ENCODE results near the gene DPEP1. TPM values are rescaled to one million over a fixed set of nuclear protein-coding genes. Genes with fewer than 3 reads are reported as not detected.

Gene DPEP1
- total RNA-seq, 1 experiment from 2014 or later, result 10.7 TPM

- no peaks in the 10 kb centered on the region for H3K27me3 ChIP-seq (replicated peaks)
- no peak overlapping the region for H3K4me3 ChIP-seq
- no peaks in the 10 kb centered on the region for H3K36me3 ChIP-seq
- peaks cover 12% of the 10 kb centered on the region for H3K4me1 ChIP-seq (replicated peaks)
- H3K9me3 ChIP-seq (replicated peaks), result no peaks in the 10 kb centered on the region
- H3K27ac ChIP-seq, result no peak overlapping the region
- DNase-seq (ENCODE audit: low read depth in 1 of 2, low spot score in 2 of 2), result no peak
These were observed 851 bp upstream of the DPEP1 start for GRCh38 chr16:89612415-89613166.

- Histone ChIP-seq H3K4me1 (replicated peaks) (peaks cover 8% of the 10 kb centered on the region), H3K27ac (no peak overlapping the region), H3K27me3 (replicated peaks) (no peaks in the 10 kb centered on the region), H3K36me3 (no peaks in the 10 kb centered on the region), H3K9me3 (replicated peaks) (no peaks in the 10 kb centered on the region), H3K4me3 (no peak overlapping the region)
- DNase-seq (ENCODE audit: low read depth in 1 of 2, low spot score in 2 of 2), result no peak
These were observed 565 bp downstream of the DPEP1 start for GRCh38 chr16:89613954-89614459.

- no peaks in the 10 kb centered on the region for H3K9me3 ChIP-seq (replicated peaks)
- peaks cover 4% of the 10 kb centered on the region for H3K4me1 ChIP-seq (replicated peaks)
- H3K4me3 ChIP-seq, result no peak overlapping the region
- no peaks in the 10 kb centered on the region for H3K36me3 ChIP-seq
- DNase-seq (ENCODE audit: low read depth in 1 of 2, low spot score in 2 of 2), result no peak
- no peaks in the 10 kb centered on the region for H3K27me3 ChIP-seq (replicated peaks)
- no peak overlapping the region for H3K27ac ChIP-seq
These were observed 1.7 kb downstream of the DPEP1 start for GRCh38 chr16:89615176-89615575.

GRCh38 chr16:89615596-89616090, 2.2 kb downstream of the DPEP1 start:
- no peak for DNase-seq (ENCODE audit: low read depth in 1 of 2, low spot score in 2 of 2)
- H3K4me3 ChIP-seq, result no peak overlapping the region
- H3K9me3 ChIP-seq (replicated peaks), result no peaks in the 10 kb centered on the region
- no peaks in the 10 kb centered on the region for H3K27me3 ChIP-seq (replicated peaks)
- H3K36me3 ChIP-seq, result no peaks in the 10 kb centered on the region
- H3K4me1 ChIP-seq (replicated peaks), result peaks cover 5% of the 10 kb centered on the region
- H3K27ac ChIP-seq, result no peak overlapping the region

GRCh38 chr16:89616623-89617022, 3.2 kb downstream of the DPEP1 start:
- Histone ChIP-seq H3K4me3 (no peak overlapping the region), H3K36me3 (no peaks in the 10 kb centered on the region), H3K9me3 (replicated peaks) (no peaks in the 10 kb centered on the region), H3K27me3 (replicated peaks) (no peaks in the 10 kb centered on the region), H3K4me1 (replicated peaks) (peaks cover 5% of the 10 kb centered on the region), H3K27ac (no peak overlapping the region)
- no peak for DNase-seq (ENCODE audit: low read depth in 1 of 2, low spot score in 2 of 2)

GRCh38 chr16:89617036-89617435, 3.6 kb downstream of the DPEP1 start:
- H3K9me3 ChIP-seq (replicated peaks), result no peaks in the 10 kb centered on the region
- DNase-seq (ENCODE audit: low read depth in 1 of 2, low spot score in 2 of 2), result no peak
- no peaks in the 10 kb centered on the region for H3K36me3 ChIP-seq
- no peaks in the 10 kb centered on the region for H3K27me3 ChIP-seq (replicated peaks)
- H3K4me1 ChIP-seq (replicated peaks), result peaks cover 5% of the 10 kb centered on the region
- H3K27ac ChIP-seq, result no peak overlapping the region
- H3K4me3 ChIP-seq, result no peak overlapping the region

- Histone ChIP-seq H3K4me1 (replicated peaks) (peaks cover 12% of the 10 kb centered on the region), H3K36me3 (no peaks in the 10 kb centered on the region), H3K4me3 (no peak overlapping the region), H3K9me3 (replicated peaks) (no peaks in the 10 kb centered on the region), H3K27ac (no peak overlapping the region), H3K27me3 (replicated peaks) (0 out of 2 replicates have a peak, but pooled peaks cover under 1% of the 10 kb centered on the region)
- no peak for DNase-seq (ENCODE audit: low read depth in 1 of 2, low spot score in 2 of 2)
These were observed 4.9 kb downstream of the DPEP1 start for GRCh38 chr16:89618109-89618998.

GRCh38 chr16:89619840-89620239, 6.4 kb downstream of the DPEP1 start:
- H3K9me3 ChIP-seq (replicated peaks), result no peaks in the 10 kb centered on the region
- H3K27me3 ChIP-seq (replicated peaks), result 0 out of 2 replicates have a peak, but pooled peaks cover 7% of the 10 kb centered on the region
- H3K36me3 ChIP-seq, result no peaks in the 10 kb centered on the region
- H3K27ac ChIP-seq, result no peak overlapping the region
- DNase-seq (ENCODE audit: low read depth in 1 of 2, low spot score in 2 of 2), result no peak
- no peak overlapping the region for H3K4me3 ChIP-seq
- H3K4me1 ChIP-seq (replicated peaks), result peaks cover 19% of the 10 kb centered on the region

- Histone ChIP-seq H3K36me3 (no peaks in the 10 kb centered on the region), H3K27me3 (replicated peaks) (0 out of 2 replicates have a peak, but pooled peaks cover 7% of the 10 kb centered on the region)
- DNase-seq (ENCODE audit: low read depth in 1 of 2, low spot score in 2 of 2), result no peak
These were observed 7.0 kb downstream of the DPEP1 start for GRCh38 chr16:89620406-89620841.

GRCh38 chr16:89621136-89621697, 7.8 kb downstream of the DPEP1 start:
- DNase-seq (ENCODE audit: low read depth in 1 of 2, low spot score in 2 of 2), result no peak
- Histone ChIP-seq H3K27me3 (replicated peaks) (0 out of 2 replicates have a peak, but pooled peaks cover 7% of the 10 kb centered on the region), H3K36me3 (no peaks in the 10 kb centered on the region), H3K9me3 (replicated peaks) (no peaks in the 10 kb centered on the region), H3K4me3 (no peak overlapping the region), H3K27ac (no peak overlapping the region), H3K4me1 (replicated peaks) (peaks cover 19% of the 10 kb centered on the region)

More at GRCh38 chr16:89620406-89620841, 7.0 kb downstream of the DPEP1 start:
- H3K4me1 ChIP-seq (replicated peaks), result peaks cover 19% of the 10 kb centered on the region
- H3K9me3 ChIP-seq (replicated peaks), result no peaks in the 10 kb centered on the region
- no peak overlapping the region for H3K27ac ChIP-seq
- H3K4me3 ChIP-seq, result no peak overlapping the region

- H3K27ac ChIP-seq, result no peak overlapping the region
- H3K36me3 ChIP-seq, result no peaks in the 10 kb centered on the region
- no peak for DNase-seq (ENCODE audit: low read depth in 1 of 2, low spot score in 2 of 2)
- peaks cover 19% of the 10 kb centered on the region for H3K4me1 ChIP-seq (replicated peaks)
- H3K27me3 ChIP-seq (replicated peaks), result 0 out of 2 replicates have a peak, but pooled peaks cover 7% of the 10 kb centered on the region
- no peak overlapping the region for H3K4me3 ChIP-seq
- no peaks in the 10 kb centered on the region for H3K9me3 ChIP-seq (replicated peaks)
These were observed 8.4 kb downstream of the DPEP1 start for GRCh38 chr16:89621698-89622409.

GRCh38 chr16:89623511-89624261, 10.2 kb downstream of the DPEP1 start:
- H3K36me3 ChIP-seq, result no peaks in the 10 kb centered on the region
- H3K27me3 ChIP-seq (replicated peaks), result 0 out of 2 replicates have a peak, but pooled peaks cover 7% of the 10 kb centered on the region
- H3K9me3 ChIP-seq (replicated peaks), result no peaks in the 10 kb centered on the region
- DNase-seq (ENCODE audit: low read depth in 1 of 2, low spot score in 2 of 2), result no peak
- H3K27ac ChIP-seq, result no peak overlapping the region; the same call in 1 of the 2 replicates
- H3K4me3 ChIP-seq, result no peak overlapping the region
- H3K4me1 ChIP-seq (replicated peaks), result peaks cover 19% of the 10 kb centered on the region

Data from SJSA1 (cell line).